GM12878 (cell line): ENCODE results near the gene SPARC. TPM values are rescaled to one million over a fixed set of nuclear protein-coding genes. Genes with fewer than 3 reads are reported as not detected.
A peak's percentile ranks its signal among the peaks of the same experiment; 100 is the strongest.

ENCODE experiments used
- EP300 ChIP-seq, 2 experiments: fragments of 150-350 bp in 1 of 2; IDR thresholded peaks; 2 replicates each; pipeline ENCODE4 v1.6.1; 2011 to 2012; ENCODE audit warnings: low read depth in 2 of 2, low read length in 2 of 2, borderline replicate concordance in 1 of 2, improper control_type of control experiment in 1 of 2, inconsistent platforms in 1 of 2; ENCODE audit not compliant: control insufficient read depth in 1 of 2
- IRF4 ChIP-seq: IDR thresholded peaks from 2 replicates; pipeline ENCODE4 v1.6.1; 2011; ENCODE audit warnings: low read depth, low read length
- JUNB ChIP-seq: IDR thresholded peaks from 2 replicates; pipeline ENCODE4 v1.6.1; 2016; ENCODE audit warnings: antibody characterized with exemption, mild to moderate bottlenecking
- NR2C1 ChIP-seq: fragments of 450-650 bp; IDR thresholded peaks from 2 replicates; pipeline ENCODE4 v1.6.1; 2017; ENCODE audit warnings: antibody characterized with exemption, mild to moderate bottlenecking, moderate library complexity
- TAF1 ChIP-seq: IDR thresholded peaks from 2 replicates; pipeline ENCODE4 v1.6.1; 2011; ENCODE audit warnings: mild to moderate bottlenecking, low read depth, low read length, borderline replicate concordance
- YY1 ChIP-seq: IDR thresholded peaks from 2 replicates; pipeline ENCODE4 v1.6.1; 2011; ENCODE audit warnings: low read depth, mild to moderate bottlenecking, low read length
- ZNF24 ChIP-seq: fragments of 450-650 bp; IDR thresholded peaks from 2 replicates; pipeline ENCODE4 v1.6.1; 2017; ENCODE audit warnings: antibody characterized with exemption, mild to moderate bottlenecking
- ZNF274 ChIP-seq: IDR thresholded peaks from one replicate; pipeline ENCODE4 v1.8.0; 2011; ENCODE audit not compliant: insufficient read length, insufficient read depth
- polyA plus RNA-seq, 11 experiments: library from polyadenylated mRNA; depleted of rRNA in 4 of 11; unstranded in 6 of 11; stranded (reverse) in 5 of 11; fragments of >200 nt; fragmentation: Nextera tagmentation in 4 of 11; fragmentation: Illumina TruSeq in 1 of 11; extraction: Ambion mirVana in 4 of 11; extraction: Trizol in 1 of 11; gene quantifications; 1 replicate in 1 of 11; 2 replicates in 10 of 11; pipeline versions ENCODE4 v1.2.1 to v1.2.3, GENCODE V29; 2011 to 2016; ENCODE audit warnings: inconsistent platforms in 2 of 11, missing spikeins in 2 of 11, low read depth in 1 of 11
- total RNA-seq, 4 experiments: library from RNA; depleted of rRNA in 3 of 4; stranded (reverse); fragments of >200 nt in 3 of 4; fragmentation: Illumina TruSeq in 1 of 4; extraction: Trizol in 1 of 4; gene quantifications; 2 replicates each; pipeline versions ENCODE4 v1.2.1 to v1.2.3, GENCODE V29; 2013 to 2021
- TF ChIP-seq, protein P1 (sequence below): fragments of 450-650 bp; IDR thresholded peaks from 2 replicates; pipeline ENCODE4 v1.6.1; 2017; ENCODE audit warnings: low read depth, mild to moderate bottlenecking, moderate library complexity
- TF ChIP-seq, protein P2 (sequence below): fragments of 150-350 bp; IDR thresholded peaks from 2 replicates; pipeline ENCODE4 v1.6.1; 2014; ENCODE audit warnings: mild to moderate bottlenecking, low read depth, low read length
- TF ChIP-seq, protein P3 (sequence below): fragments of 450-650 bp; IDR thresholded peaks from 2 replicates; pipeline ENCODE4 v1.6.1; 2017; ENCODE audit warnings: antibody characterized with exemption, mild to moderate bottlenecking, moderate library complexity
- TF ChIP-seq, protein P4 (sequence below): fragments of 450-650 bp; IDR thresholded peaks from 2 replicates; pipeline ENCODE4 v1.6.1; 2017; ENCODE audit warnings: mild to moderate bottlenecking, low read depth, inconsistent platforms; ENCODE audit not compliant: poor library complexity, severe bottlenecking
- TF ChIP-seq, protein P5 (sequence below): fragments of 450-650 bp; IDR thresholded peaks from 2 replicates; pipeline ENCODE4 v1.6.1; 2016; ENCODE audit warnings: mild to moderate bottlenecking
- TF ChIP-seq, protein P6 (sequence below): fragments of 450-650 bp; IDR thresholded peaks from 2 replicates; pipeline ENCODE4 v1.6.1; 2017; ENCODE audit warnings: borderline replicate concordance

The SPARC gene
- total and polyA plus RNA-seq, 10 of the 15 experiments (the other 5 are each of a cell fraction or from before 2014, with no cell fraction given) = 29.6 to 154 (median 57.0) TPM

DNA sequence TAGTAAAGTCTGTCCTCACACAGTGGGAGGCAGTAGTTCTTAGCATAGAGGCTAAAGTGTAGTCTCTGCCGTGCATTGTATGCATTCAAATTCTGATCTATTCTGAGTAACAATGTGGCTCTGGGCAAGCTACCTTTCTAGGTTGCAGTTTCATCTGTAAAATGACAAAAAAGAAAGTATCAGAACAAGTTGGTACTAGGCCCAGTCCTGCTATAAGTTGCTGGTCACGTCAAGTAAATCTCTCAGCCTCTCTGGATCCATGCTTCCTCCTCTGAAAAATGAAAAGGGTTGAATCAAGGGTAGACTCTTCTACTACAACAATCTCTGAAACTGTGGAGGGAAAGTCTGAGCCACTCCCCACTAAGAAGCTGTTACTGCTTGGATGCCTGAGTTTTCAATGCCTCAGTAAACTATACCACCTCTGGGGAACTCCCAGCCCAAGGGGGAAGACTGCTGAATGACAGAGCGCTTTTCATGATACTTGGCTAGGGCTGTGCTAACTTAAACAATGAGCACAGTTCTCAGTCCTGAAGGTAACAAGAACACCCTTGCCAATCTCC is 34.5 kb upstream of the SPARC start (continued):
- TF ChIP-seq, protein P1, sequence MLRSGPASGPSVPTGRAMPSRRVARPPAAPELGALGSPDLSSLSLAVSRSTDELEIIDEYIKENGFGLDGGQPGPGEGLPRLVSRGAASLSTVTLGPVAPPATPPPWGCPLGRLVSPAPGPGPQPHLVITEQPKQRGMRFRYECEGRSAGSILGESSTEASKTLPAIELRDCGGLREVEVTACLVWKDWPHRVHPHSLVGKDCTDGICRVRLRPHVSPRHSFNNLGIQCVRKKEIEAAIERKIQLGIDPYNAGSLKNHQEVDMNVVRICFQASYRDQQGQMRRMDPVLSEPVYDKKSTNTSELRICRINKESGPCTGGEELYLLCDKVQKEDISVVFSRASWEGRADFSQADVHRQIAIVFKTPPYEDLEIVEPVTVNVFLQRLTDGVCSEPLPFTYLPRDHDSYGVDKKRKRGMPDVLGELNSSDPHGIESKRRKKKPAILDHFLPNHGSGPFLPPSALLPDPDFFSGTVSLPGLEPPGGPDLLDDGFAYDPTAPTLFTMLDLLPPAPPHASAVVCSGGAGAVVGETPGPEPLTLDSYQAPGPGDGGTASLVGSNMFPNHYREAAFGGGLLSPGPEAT = peak; percentile 87
- TF ChIP-seq, protein P2, sequence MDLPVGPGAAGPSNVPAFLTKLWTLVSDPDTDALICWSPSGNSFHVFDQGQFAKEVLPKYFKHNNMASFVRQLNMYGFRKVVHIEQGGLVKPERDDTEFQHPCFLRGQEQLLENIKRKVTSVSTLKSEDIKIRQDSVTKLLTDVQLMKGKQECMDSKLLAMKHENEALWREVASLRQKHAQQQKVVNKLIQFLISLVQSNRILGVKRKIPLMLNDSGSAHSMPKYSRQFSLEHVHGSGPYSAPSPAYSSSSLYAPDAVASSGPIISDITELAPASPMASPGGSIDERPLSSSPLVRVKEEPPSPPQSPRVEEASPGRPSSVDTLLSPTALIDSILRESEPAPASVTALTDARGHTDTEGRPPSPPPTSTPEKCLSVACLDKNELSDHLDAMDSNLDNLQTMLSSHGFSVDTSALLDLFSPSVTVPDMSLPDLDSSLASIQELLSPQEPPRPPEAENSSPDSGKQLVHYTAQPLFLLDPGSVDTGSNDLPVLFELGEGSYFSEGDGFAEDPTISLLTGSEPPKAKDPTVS = no peak
- TF ChIP-seq, protein P3, sequence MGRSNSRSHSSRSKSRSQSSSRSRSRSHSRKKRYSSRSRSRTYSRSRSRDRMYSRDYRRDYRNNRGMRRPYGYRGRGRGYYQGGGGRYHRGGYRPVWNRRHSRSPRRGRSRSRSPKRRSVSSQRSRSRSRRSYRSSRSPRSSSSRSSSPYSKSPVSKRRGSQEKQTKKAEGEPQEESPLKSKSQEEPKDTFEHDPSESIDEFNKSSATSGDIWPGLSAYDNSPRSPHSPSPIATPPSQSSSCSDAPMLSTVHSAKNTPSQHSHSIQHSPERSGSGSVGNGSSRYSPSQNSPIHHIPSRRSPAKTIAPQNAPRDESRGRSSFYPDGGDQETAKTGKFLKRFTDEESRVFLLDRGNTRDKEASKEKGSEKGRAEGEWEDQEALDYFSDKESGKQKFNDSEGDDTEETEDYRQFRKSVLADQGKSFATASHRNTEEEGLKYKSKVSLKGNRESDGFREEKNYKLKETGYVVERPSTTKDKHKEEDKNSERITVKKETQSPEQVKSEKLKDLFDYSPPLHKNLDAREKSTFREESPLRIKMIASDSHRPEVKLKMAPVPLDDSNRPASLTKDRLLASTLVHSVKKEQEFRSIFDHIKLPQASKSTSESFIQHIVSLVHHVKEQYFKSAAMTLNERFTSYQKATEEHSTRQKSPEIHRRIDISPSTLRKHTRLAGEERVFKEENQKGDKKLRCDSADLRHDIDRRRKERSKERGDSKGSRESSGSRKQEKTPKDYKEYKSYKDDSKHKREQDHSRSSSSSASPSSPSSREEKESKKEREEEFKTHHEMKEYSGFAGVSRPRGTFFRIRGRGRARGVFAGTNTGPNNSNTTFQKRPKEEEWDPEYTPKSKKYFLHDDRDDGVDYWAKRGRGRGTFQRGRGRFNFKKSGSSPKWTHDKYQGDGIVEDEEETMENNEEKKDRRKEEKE = no peak
- TF ChIP-seq ZNF24 = peak; percentile 91
- peak; percentile 46 for TF ChIP-seq IRF4
- TF ChIP-seq, protein P4, sequence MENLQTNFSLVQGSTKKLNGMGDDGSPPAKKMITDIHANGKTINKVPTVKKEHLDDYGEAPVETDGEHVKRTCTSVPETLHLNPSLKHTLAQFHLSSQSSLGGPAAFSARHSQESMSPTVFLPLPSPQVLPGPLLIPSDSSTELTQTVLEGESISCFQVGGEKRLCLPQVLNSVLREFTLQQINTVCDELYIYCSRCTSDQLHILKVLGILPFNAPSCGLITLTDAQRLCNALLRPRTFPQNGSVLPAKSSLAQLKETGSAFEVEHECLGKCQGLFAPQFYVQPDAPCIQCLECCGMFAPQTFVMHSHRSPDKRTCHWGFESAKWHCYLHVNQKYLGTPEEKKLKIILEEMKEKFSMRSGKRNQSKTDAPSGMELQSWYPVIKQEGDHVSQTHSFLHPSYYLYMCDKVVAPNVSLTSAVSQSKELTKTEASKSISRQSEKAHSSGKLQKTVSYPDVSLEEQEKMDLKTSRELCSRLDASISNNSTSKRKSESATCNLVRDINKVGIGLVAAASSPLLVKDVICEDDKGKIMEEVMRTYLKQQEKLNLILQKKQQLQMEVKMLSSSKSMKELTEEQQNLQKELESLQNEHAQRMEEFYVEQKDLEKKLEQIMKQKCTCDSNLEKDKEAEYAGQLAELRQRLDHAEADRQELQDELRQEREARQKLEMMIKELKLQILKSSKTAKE = peak; percentile 92
- no peak for TF ChIP-seq ZNF274
- TF ChIP-seq, protein P5, sequence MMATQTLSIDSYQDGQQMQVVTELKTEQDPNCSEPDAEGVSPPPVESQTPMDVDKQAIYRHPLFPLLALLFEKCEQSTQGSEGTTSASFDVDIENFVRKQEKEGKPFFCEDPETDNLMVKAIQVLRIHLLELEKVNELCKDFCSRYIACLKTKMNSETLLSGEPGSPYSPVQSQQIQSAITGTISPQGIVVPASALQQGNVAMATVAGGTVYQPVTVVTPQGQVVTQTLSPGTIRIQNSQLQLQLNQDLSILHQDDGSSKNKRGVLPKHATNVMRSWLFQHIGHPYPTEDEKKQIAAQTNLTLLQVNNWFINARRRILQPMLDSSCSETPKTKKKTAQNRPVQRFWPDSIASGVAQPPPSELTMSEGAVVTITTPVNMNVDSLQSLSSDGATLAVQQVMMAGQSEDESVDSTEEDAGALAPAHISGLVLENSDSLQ = peak; percentile 86
- TF ChIP-seq NR2C1 = no peak
- TF ChIP-seq JUNB = no peak; the same call in 1 of the 2 replicates
- TF ChIP-seq YY1 = peak; percentile 20; the same call in 1 of the 2 replicates
- peak in 1 of 2 experiments; percentile 71; a peak in 1 of 4 replicates for TF ChIP-seq EP300 (IDR thresholded peaks at IDR 0.05; ENCODE audit: borderline replicate concordance in 1 of 2, control insufficient read depth in 1 of 2, low read depth in 2 of 2, low read length in 2 of 2)
- TF ChIP-seq, protein P6, sequence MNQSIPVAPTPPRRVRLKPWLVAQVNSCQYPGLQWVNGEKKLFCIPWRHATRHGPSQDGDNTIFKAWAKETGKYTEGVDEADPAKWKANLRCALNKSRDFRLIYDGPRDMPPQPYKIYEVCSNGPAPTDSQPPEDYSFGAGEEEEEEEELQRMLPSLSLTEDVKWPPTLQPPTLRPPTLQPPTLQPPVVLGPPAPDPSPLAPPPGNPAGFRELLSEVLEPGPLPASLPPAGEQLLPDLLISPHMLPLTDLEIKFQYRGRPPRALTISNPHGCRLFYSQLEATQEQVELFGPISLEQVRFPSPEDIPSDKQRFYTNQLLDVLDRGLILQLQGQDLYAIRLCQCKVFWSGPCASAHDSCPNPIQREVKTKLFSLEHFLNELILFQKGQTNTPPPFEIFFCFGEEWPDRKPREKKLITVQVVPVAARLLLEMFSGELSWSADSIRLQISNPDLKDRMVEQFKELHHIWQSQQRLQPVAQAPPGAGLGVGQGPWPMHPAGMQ = no peak
- 0 out of 2 replicates have a peak, but pooled peaks have one; percentile 28 for TF ChIP-seq TAF1
- TF ChIP-seq, all 136 proteins: peak for 43
